ENCODE data around the gene SLC1A2.

Gene SLC1A2

GRCh38 chr11:35214226-35214770, 205.1 kb downstream of the SLC1A2 start:
- DNase-seq: no peak

GRCh38 chr11:35211952-35212351, 207.4 kb downstream of the SLC1A2 start:
- no peak for DNase-seq

- no peak for DNase-seq
Observed at GRCh38 chr11:35210876-35211546, 208.3 kb downstream of the SLC1A2 start.

GRCh38 chr11:35208795-35209194, 210.6 kb downstream of the SLC1A2 start:
- no peak for DNase-seq

GRCh38 chr11:35207471-35208403, 211.6 kb downstream of the SLC1A2 start:
- no peak for DNase-seq

GRCh38 chr11:35206616-35207015, 212.7 kb downstream of the SLC1A2 start:
- no peak for DNase-seq

GRCh38 chr11:35204614-35205013, 214.7 kb downstream of the SLC1A2 start:
- no peak for DNase-seq
